ENCODE results near the gene AEBP1. TPM values are rescaled to one million over a fixed set of nuclear protein-coding genes. Genes with fewer than 3 reads are reported as not detected.

AEBP1 gene
- total RNA-seq, 4 donors from 2014 or later = 20.1 to 127 (median 58.0) TPM

DNA sequence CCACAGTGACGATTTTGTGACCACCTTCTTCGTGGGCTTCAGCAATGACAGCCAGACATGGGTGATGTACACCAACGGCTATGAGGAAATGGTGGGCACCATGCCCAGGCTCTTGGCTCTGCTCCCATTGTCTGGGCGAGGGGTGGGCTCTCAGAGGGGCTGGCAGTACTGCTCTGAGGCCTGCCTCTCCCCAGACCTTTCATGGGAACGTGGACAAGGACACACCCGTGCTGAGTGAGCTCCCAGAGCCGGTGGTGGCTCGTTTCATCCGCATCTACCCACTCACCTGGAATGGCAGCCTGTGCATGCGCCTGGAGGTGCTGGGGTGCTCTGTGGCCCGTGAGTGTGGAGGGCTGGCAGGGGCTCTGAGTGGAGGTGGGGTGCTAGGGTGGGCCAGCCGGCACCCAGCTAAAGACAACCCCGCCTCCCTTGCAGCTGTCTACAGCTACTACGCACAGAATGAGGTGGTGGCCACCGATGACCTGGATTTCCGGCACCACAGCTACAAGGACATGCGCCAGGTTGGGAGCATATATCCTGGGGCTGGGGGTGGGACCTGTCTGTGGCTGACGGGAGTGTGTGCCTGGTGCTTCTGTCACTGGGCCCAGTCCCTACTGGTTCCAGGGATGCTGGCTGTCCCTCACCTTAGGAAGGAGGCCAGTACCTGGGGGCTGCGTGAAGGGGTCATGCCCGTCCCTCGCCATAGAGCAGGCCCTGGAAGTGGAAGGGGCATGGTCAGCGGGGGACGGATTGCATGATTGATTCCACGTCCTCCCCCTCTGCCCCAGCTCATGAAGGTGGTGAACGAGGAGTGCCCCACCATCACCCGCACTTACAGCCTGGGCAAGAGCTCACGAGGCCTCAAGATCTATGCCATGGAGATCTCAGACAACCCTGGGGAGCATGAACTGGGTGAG, 6.8 kb downstream of the AEBP1 start:
- TF ChIP-seq, protein P1, sequence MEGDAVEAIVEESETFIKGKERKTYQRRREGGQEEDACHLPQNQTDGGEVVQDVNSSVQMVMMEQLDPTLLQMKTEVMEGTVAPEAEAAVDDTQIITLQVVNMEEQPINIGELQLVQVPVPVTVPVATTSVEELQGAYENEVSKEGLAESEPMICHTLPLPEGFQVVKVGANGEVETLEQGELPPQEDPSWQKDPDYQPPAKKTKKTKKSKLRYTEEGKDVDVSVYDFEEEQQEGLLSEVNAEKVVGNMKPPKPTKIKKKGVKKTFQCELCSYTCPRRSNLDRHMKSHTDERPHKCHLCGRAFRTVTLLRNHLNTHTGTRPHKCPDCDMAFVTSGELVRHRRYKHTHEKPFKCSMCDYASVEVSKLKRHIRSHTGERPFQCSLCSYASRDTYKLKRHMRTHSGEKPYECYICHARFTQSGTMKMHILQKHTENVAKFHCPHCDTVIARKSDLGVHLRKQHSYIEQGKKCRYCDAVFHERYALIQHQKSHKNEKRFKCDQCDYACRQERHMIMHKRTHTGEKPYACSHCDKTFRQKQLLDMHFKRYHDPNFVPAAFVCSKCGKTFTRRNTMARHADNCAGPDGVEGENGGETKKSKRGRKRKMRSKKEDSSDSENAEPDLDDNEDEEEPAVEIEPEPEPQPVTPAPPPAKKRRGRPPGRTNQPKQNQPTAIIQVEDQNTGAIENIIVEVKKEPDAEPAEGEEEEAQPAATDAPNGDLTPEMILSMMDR (IDR thresholded peaks at IDR 0.05) = no peak
- TF ChIP-seq POLR2A (IDR thresholded peaks at IDR 0.05) = no peak
- Histone ChIP-seq H3K9me3 (no peaks in the 10 kb centered on the region), H3K4me1 (no peaks in the 10 kb centered on the region), H3K36me3 (peaks cover 0 to 12% (median 0%) of the 10 kb centered on the region in 3 donors), H3K27ac (no peak overlapping the region), H3K4me3 (no peak overlapping the region), H3K27me3 (no peaks in the 10 kb centered on the region)
- DNase-seq = no peak

DNA sequence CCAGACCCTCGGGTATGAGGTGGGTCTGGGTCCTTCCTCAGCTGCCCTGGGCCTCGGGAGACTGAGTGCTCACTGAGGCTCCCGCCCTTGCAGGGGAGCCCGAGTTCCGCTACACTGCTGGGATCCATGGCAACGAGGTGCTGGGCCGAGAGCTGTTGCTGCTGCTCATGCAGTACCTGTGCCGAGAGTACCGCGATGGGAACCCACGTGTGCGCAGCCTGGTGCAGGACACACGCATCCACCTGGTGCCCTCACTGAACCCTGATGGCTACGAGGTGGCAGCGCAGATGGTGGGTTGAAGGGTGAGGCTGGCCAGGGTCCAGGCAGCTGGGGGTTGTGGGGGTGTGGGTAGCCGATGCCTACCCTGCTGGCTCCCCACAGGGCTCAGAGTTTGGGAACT, 7.6 kb downstream of the AEBP1 start:
- TF ChIP-seq, protein P1 (IDR thresholded peaks at IDR 0.05) = no peak
- TF ChIP-seq POLR2A (IDR thresholded peaks at IDR 0.05) = no peak
- no peak for DNase-seq
- peaks cover 0 to 20% (median 0%) of the 10 kb centered on the region in 3 donors for H3K36me3 ChIP-seq

DNA sequence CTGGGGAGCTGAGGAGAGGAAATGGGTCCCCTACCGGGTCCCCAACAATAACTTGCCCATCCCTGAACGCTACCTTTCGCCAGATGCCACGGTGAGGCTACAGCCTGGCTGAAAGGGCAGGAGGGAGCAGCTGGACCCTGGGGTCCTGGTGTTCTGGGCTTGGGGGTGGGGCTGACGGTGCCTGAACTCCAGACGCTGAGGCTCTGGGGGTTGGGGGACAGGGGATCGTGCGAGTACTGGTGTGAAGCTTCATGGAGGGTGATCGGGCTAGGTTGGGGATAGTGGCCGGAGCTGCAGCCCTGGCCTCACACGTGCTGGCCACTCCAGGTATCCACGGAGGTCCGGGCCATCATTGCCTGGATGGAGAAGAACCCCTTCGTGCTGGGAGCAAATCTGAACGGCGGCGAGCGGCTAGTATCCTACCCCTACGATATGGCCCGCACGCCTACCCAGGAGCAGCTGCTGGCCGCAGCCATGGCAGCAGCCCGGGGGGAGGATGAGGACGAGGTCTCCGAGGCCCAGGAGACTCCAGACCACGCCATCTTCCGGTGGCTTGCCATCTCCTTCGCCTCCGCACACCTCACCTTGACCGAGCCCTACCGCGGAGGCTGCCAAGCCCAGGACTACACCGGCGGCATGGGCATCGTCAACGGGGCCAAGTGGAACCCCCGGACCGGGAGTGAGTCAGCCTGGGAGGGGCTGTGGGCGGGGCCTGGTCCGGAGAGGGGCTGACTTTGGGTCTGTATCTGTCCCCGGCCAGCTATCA, 8.3 kb downstream of the AEBP1 start:
- Histone ChIP-seq H3K36me3 (peaks cover 0 to 24% (median 0%) of the 10 kb centered on the region in 3 donors), H3K27ac (no peak overlapping the region), H3K4me3 (no peak overlapping the region), H3K27me3 (no peaks in the 10 kb centered on the region), H3K9me3 (no peaks in the 10 kb centered on the region), H3K4me1 (no peaks in the 10 kb centered on the region)
- DNase-seq = no peak
- no peak for TF ChIP-seq POLR2A (IDR thresholded peaks at IDR 0.05)
- TF ChIP-seq, protein P1 (IDR thresholded peaks at IDR 0.05) = no peak

More for the DNA sequence above, 7.6 kb downstream of the AEBP1 start:
- H3K9me3 ChIP-seq = no peaks in the 10 kb centered on the region
- H3K27ac ChIP-seq = no peak overlapping the region
- H3K4me1 ChIP-seq = no peaks in the 10 kb centered on the region
- no peaks in the 10 kb centered on the region for H3K27me3 ChIP-seq
- H3K4me3 ChIP-seq = no peak overlapping the region

DNA sequence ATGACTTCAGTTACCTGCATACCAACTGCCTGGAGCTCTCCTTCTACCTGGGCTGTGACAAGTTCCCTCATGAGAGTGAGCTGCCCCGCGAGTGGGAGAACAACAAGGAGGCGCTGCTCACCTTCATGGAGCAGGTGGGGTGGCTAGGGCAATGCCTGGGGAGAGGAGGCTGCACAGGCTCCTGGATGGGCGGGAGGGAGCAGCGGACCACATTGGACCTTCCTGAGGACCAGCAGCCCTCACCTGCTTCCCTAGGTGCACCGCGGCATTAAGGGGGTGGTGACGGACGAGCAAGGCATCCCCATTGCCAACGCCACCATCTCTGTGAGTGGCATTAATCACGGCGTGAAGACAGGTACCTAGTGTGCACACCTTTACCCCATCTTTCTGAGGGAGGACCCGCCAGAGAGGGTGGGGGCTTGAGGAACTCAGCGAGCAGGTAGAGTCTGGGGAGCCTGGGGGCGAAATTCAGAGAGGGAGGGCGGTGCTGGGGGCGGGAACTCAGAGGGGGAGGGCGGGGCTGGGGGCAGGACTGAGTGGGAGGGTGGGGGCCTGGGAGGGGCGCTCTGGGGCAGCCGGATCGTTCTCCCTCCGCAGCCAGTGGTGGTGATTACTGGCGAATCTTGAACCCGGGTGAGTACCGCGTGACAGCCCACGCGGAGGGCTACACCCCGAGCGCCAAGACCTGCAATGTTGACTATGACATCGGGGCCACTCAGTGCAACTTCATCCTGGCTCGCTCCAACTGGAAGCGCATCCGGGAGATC, 9.0 kb downstream of the AEBP1 start:
- H3K27ac ChIP-seq = no peak overlapping the region
- DNase-seq = no peak
- no peaks in the 10 kb centered on the region for H3K27me3 ChIP-seq
- no peak overlapping the region for H3K4me3 ChIP-seq
- H3K4me1 ChIP-seq = no peaks in the 10 kb centered on the region
- TF ChIP-seq, protein P1 (IDR thresholded peaks at IDR 0.05) = no peak
- peaks cover 0 to 29% (median 0%) of the 10 kb centered on the region in 3 donors for H3K36me3 ChIP-seq
- no peaks in the 10 kb centered on the region for H3K9me3 ChIP-seq

DNA sequence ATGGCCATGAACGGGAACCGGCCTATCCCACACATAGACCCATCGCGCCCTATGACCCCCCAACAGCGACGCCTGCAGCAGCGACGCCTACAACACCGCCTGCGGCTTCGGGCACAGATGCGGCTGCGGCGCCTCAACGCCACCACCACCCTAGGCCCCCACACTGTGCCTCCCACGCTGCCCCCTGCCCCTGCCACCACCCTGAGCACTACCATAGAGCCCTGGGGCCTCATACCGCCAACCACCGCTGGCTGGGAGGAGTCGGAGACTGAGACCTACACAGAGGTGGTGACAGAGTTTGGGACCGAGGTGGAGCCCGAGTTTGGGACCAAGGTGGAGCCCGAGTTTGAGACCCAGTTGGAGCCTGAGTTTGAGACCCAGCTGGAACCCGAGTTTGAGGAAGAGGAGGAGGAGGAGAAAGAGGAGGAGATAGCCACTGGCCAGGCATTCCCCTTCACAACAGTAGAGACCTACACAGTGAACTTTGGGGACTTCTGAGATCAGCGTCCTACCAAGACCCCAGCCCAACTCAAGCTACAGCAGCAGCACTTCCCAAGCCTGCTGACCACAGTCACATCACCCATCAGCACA, 9.7 kb downstream of the AEBP1 start:
- no peaks in the 10 kb centered on the region for H3K4me1 ChIP-seq
- no peaks in the 10 kb centered on the region for H3K27me3 ChIP-seq
- no peak for DNase-seq
- peaks cover 0 to 26% (median 0%) of the 10 kb centered on the region in 3 donors for H3K36me3 ChIP-seq
- H3K9me3 ChIP-seq = no peaks in the 10 kb centered on the region
- H3K4me3 ChIP-seq = no peak overlapping the region
- TF ChIP-seq, protein P1 (IDR thresholded peaks at IDR 0.05) = no peak
- TF ChIP-seq POLR2A (IDR thresholded peaks at IDR 0.05) = no peak
- H3K27ac ChIP-seq = no peak overlapping the region
